HL-60 (cell line): ENCODE measurements around the gene FBN2.
"Not testable (repeated sequence)": the region's sequence is repeated elsewhere in the genome, so short reads cannot be mapped to it uniquely, and the experiment has no call there.

Source experiments
- DNase-seq, 2 experiments: peaks; one replicate each; pipeline ENCODE4 v3.0.0-alpha.2; 2010 to 2020; ENCODE audit warnings: low read depth in 1 of 2, low spot score in 1 of 2
- H3K27ac ChIP-seq: fragments of 250-450 bp; sonication (Bioruptor Pico); replicated peaks from 2 replicates; pipeline ENCODE4 v1.5.1; 2020; ENCODE audit warnings: mild to moderate bottlenecking, moderate library complexity
- H3K27me3 ChIP-seq: fragments of 250-450 bp; sonication (Bioruptor Pico); 2 replicates; pipeline ENCODE4 v1.5.1; 2021; ENCODE audit warnings: mild to moderate bottlenecking, moderate library complexity; ENCODE audit not compliant: insufficient read depth, poor library complexity, severe bottlenecking
- H3K4me3 ChIP-seq: replicated peaks from 2 replicates; pipeline ENCODE4 v1.5.1; 2011; ENCODE audit warnings: mild to moderate bottlenecking, control low read depth, low read length; ENCODE audit not compliant: insufficient read depth
- CTCF ChIP-seq: IDR thresholded peaks from one replicate; pipeline ENCODE4 v1.5.1; 2011; ENCODE audit warnings: low read length, control low read depth, inconsistent platforms; ENCODE audit not compliant: insufficient read depth
- GABPA ChIP-seq: IDR thresholded peaks from 2 replicates; pipeline ENCODE4 v1.6.1; 2012; ENCODE audit warnings: low read depth
- POLR2AphosphoS5 ChIP-seq: IDR thresholded peaks from 2 replicates; pipeline ENCODE4 v1.6.1; 2012; ENCODE audit warnings: low read depth
- REST ChIP-seq: IDR thresholded peaks from 2 replicates; pipeline ENCODE4 v1.6.1; 2012; ENCODE audit warnings: low read depth; ENCODE audit not compliant: insufficient replicate concordance
- SPI1 ChIP-seq: IDR thresholded peaks from 2 replicates; pipeline ENCODE4 v1.6.1; 2012; ENCODE audit warnings: low read depth, mild to moderate bottlenecking, borderline replicate concordance

FBN2 gene

GRCh38 chr5:128506643-128507042 lies 31.4 kb downstream of the FBN2 start:
- TF ChIP-seq GABPA (no peak), SPI1 (no peak), POLR2AphosphoS5 (no peak), REST (no peak), CTCF (no peak)
- Histone ChIP-seq H3K4me3 (no peak overlapping the region), H3K27me3 (no peaks in the 10 kb centered on the region), H3K27ac (no peak overlapping the region)
- no peak for DNase-seq

- not testable (repeated sequence) for DNase-seq, H3K27me3 ChIP-seq, H3K4me3 ChIP-seq, H3K27ac ChIP-seq
Observed at GRCh38 chr5:128503727-128504126, 34.3 kb downstream of the FBN2 start.

GRCh38 chr5:128498844-128499455 lies 39.1 kb downstream of the FBN2 start:
- Histone ChIP-seq H3K27me3 (no peaks in the 10 kb centered on the region), H3K4me3 (no peak overlapping the region), H3K27ac (no peak overlapping the region)
- peak; percentile 13 to 31 for DNase-seq
- no peak for TF ChIP-seq POLR2AphosphoS5
- TF ChIP-seq CTCF, result no peak
- TF ChIP-seq SPI1, result no peak
- TF ChIP-seq REST, result no peak
- TF ChIP-seq GABPA, result no peak

- DNase-seq, result no peak
Observed at GRCh38 chr5:128494516-128494915, 43.5 kb downstream of the FBN2 start.

More at GRCh38 chr5:128494516-128494915, 43.5 kb downstream of the FBN2 start:
- Histone ChIP-seq H3K27ac (no peak overlapping the region), H3K27me3 (no peaks in the 10 kb centered on the region), H3K4me3 (no peak overlapping the region)
- TF ChIP-seq CTCF (peak; percentile 17), SPI1 (no peak)
